ENCODE data around the gene RAB18.

RAB18 gene

GRCh38 chr10:27537166-27537565 is 33.1 kb downstream of the RAB18 start:
- no peak for TF ChIP-seq YY1 (IDR thresholded peaks at IDR 0.05; ENCODE audit: low read depth)

- TF ChIP-seq EP300 (IDR thresholded peaks at IDR 0.05; ENCODE audit: borderline replicate concordance) = no peak
- no peak for TF ChIP-seq CREB1 (IDR thresholded peaks at IDR 0.05; ENCODE audit: low read depth)
- TF ChIP-seq TEAD4 (IDR thresholded peaks at IDR 0.05) = no peak
- TF ChIP-seq RAD21 (IDR thresholded peaks at IDR 0.05; ENCODE audit: low read depth) = no peak
- TF ChIP-seq NFIC (IDR thresholded peaks at IDR 0.05) = no peak
- TF ChIP-seq USF1 (IDR thresholded peaks at IDR 0.05) = no peak
- TF ChIP-seq EGR1 (IDR thresholded peaks at IDR 0.05) = no peak
- no peak for TF ChIP-seq YY1 (IDR thresholded peaks at IDR 0.05; ENCODE audit: low read depth)
- TF ChIP-seq ZBTB7A (IDR thresholded peaks at IDR 0.05; ENCODE audit: low read depth) = no peak
- no peak for TF ChIP-seq TCF12 (IDR thresholded peaks at IDR 0.05; ENCODE audit: low read depth)
These were observed 33.7 kb downstream of the RAB18 start for GRCh38 chr10:27537787-27538186.

GRCh38 chr10:27540672-27541071 is 36.6 kb downstream of the RAB18 start:
- TF ChIP-seq MAX (IDR thresholded peaks at IDR 0.05) (no peak), RAD21 (IDR thresholded peaks at IDR 0.05; ENCODE audit: low read depth) (no peak), NFIC (IDR thresholded peaks at IDR 0.05) (no peak), TEAD4 (IDR thresholded peaks at IDR 0.05) (no peak), ZBTB7A (IDR thresholded peaks at IDR 0.05; ENCODE audit: low read depth) (no peak), EP300 (IDR thresholded peaks at IDR 0.05; ENCODE audit: borderline replicate concordance) (no peak), REST (IDR thresholded peaks at IDR 0.05; ENCODE audit: low read depth) (no peak), CREB1 (IDR thresholded peaks at IDR 0.05; ENCODE audit: low read depth) (no peak), USF1 (IDR thresholded peaks at IDR 0.05) (no peak), TAF1 (IDR thresholded peaks at IDR 0.05; ENCODE audit: low read depth) (no peak), YY1 (IDR thresholded peaks at IDR 0.05; ENCODE audit: low read depth) (no peak), CEBPB (IDR thresholded peaks at IDR 0.05) (no peak)

- no peak for TF ChIP-seq EGR1 (IDR thresholded peaks at IDR 0.05)
- no peak for TF ChIP-seq EP300 (IDR thresholded peaks at IDR 0.05; ENCODE audit: borderline replicate concordance)
- no peak for TF ChIP-seq TAF1 (IDR thresholded peaks at IDR 0.05; ENCODE audit: low read depth)
- no peak for TF ChIP-seq CEBPB (IDR thresholded peaks at IDR 0.05)
- no peak for TF ChIP-seq RAD21 (IDR thresholded peaks at IDR 0.05; ENCODE audit: low read depth)
- TF ChIP-seq TEAD4 (IDR thresholded peaks at IDR 0.05) = no peak
- TF ChIP-seq REST (IDR thresholded peaks at IDR 0.05; ENCODE audit: low read depth) = no peak
- TF ChIP-seq YY1 (IDR thresholded peaks at IDR 0.05; ENCODE audit: low read depth) = no peak
- no peak for TF ChIP-seq ZBTB7A (IDR thresholded peaks at IDR 0.05; ENCODE audit: low read depth)
- TF ChIP-seq TCF12 (IDR thresholded peaks at IDR 0.05; ENCODE audit: low read depth) = no peak
- TF ChIP-seq FOXM1 (IDR thresholded peaks at IDR 0.05; ENCODE audit: borderline replicate concordance, low read depth) = no peak
- no peak for TF ChIP-seq NFIC (IDR thresholded peaks at IDR 0.05)
- no peak for TF ChIP-seq USF1 (IDR thresholded peaks at IDR 0.05)
- no peak for TF ChIP-seq CREB1 (IDR thresholded peaks at IDR 0.05; ENCODE audit: low read depth)
These were observed 38.0 kb downstream of the RAB18 start for GRCh38 chr10:27541796-27542729.

- TF ChIP-seq TAF1 (IDR thresholded peaks at IDR 0.05; ENCODE audit: low read depth) = no peak
- no peak for TF ChIP-seq TCF12 (IDR thresholded peaks at IDR 0.05; ENCODE audit: low read depth)
- no peak for TF ChIP-seq RAD21 (IDR thresholded peaks at IDR 0.05; ENCODE audit: low read depth)
- TF ChIP-seq MAX (IDR thresholded peaks at IDR 0.05) = no peak
- no peak for TF ChIP-seq NFIC (IDR thresholded peaks at IDR 0.05)
- TF ChIP-seq ZBTB7A (IDR thresholded peaks at IDR 0.05; ENCODE audit: low read depth) = no peak
These were observed 38.7 kb downstream of the RAB18 start for GRCh38 chr10:27542812-27543211.
